Measurements from ENCODE around the gene PDF.
"Not testable (repeated sequence)": the region's sequence is repeated elsewhere in the genome, so short reads cannot be mapped to it uniquely, and the experiment has no call there.

PDF gene, protein sequence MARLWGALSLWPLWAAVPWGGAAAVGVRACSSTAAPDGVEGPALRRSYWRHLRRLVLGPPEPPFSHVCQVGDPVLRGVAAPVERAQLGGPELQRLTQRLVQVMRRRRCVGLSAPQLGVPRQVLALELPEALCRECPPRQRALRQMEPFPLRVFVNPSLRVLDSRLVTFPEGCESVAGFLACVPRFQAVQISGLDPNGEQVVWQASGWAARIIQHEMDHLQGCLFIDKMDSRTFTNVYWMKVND

DNA sequence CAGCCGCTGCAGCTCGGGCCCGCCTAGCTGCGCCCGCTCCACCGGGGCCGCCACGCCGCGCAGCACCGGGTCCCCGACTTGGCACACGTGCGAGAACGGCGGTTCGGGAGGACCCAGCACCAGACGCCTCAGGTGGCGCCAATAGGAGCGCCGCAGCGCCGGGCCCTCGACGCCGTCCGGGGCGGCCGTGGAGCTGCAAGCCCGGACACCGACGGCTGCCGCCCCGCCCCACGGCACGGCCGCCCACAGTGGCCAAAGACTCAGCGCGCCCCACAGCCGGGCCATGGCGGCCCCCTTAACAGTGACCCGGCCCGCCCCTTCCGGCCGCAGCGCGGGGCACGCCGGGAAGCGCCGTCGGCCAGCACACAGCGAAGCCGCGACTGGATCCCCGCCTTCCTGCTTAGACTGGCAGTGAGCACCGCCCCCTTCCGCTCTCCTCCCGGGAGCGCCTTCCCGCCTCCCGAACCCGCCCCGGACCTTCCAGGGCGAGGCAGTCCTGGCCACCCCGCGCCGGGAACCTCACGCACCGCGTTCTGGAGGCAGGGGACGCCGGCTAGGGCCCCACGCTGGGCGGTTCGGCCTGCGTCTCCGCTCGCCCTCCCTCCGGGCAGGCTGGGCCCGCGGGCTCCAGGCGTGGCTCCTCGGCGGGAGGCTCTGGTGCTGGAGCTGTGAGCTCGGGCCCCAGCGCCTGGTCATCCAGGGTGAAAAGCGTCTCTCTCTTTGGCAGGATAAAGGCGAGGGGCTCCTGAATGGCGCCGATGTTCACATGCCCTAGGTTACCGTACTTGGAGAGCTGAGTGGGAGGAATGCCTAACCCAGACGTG lies at the start of gene PDF:
PDF (minus strand) TSS at position 303 of the 824 bp plus-strand sequence; CDS start at position 285, 18 bp downstream.
- peak; percentile 69 to 79 for DNase-seq (ENCODE audit: low read depth in 1 of 2, low spot score in 1 of 2)

GRCh38 chr16:69378760-69379159 lies 48.4 kb upstream of the PDF start:
- no peak for DNase-seq (ENCODE audit: low read depth in 1 of 2, low spot score in 1 of 2)

- no peak for DNase-seq (ENCODE audit: low read depth in 1 of 2, low spot score in 1 of 2)
These were observed 47.6 kb upstream of the PDF start for GRCh38 chr16:69378036-69378435.

DNA sequence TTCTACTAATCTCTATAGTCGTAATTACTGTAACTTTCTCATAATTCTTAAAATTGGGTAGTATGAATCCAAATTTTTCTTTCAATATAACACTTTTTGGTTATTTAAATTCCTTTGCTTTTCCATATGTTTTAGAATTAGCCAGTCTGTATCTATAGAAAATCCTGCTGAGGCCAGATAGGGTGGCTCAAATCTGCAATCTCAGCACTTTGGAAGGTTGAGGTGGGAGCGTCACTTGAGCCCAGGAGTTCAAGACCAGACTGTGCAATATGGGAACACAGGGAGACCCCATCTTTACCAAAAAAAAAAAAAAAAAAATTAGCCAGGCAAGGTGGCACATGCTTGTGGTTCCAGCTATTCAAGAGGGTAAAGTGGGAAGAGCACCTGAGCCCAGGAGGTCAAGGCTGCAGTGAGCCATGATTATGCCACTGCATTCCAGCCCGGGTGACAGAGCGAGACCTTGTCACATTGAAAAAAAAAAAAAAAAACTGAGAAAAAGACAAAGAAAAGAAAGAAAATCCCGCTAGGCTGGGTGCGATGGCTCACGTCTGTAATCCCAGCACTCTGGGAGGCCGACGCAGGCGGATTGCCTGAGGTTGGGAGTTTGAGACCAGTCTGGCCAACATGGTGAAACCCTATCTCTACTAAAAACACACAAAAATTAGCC lies 46.1 kb upstream of the PDF start:
- DNase-seq (ENCODE audit: low read depth in 1 of 2, low spot score in 1 of 2) = no peak

DNA sequence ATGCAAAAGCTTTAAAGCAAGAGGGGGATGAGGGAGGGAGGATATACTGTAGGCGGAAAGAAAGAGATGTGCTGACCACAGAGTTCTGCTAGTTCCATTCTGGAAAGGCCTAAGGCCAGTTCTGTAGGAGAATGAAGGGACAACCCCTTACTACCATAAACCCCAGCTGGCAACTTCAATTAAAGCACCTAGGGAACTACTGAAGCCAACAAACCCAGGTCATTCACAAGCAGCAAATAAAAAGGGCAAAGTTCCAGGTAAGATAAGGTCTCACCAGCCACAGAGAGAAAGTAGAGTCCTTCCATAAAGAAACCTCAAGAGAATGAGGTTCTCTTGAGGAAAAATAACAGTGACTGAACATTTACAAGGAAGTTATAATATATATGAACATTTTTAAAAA lies 42.6 kb upstream of the PDF start:
- DNase-seq (ENCODE audit: low read depth in 1 of 2, low spot score in 1 of 2) = no peak

- no peak for DNase-seq (ENCODE audit: low read depth in 1 of 2, low spot score in 1 of 2)
These were observed 41.2 kb upstream of the PDF start for GRCh38 chr16:69371564-69371963.

GRCh38 chr16:69368866-69369265 lies 38.5 kb upstream of the PDF start:
- no peak for DNase-seq (ENCODE audit: low read depth in 1 of 2, low spot score in 1 of 2)

DNA sequence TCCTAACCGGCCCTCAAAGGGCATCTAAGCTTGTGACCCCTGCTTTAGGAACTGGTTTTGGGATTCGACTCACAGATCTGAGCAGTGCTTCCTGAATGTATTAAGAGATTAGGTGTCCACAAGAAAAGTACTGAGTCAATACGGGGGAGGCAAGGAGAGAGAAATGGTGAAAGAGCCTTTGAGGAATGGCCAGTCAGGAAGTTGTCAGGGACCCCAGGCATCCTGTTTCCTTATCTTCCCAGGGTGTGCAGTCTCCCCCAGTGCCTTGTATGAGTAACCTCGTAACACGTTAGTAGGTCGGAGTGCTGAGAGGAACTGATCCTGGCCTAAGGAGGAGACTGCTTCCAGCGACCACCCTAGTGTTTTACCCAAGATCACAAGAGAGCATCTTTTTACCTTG lies 37.6 kb upstream of the PDF start:
- no peak for DNase-seq (ENCODE audit: low read depth in 1 of 2, low spot score in 1 of 2)

- DNase-seq (ENCODE audit: low read depth in 1 of 2, low spot score in 1 of 2) = no peak
These were observed 36.0 kb upstream of the PDF start for GRCh38 chr16:69366431-69366830.

DNA sequence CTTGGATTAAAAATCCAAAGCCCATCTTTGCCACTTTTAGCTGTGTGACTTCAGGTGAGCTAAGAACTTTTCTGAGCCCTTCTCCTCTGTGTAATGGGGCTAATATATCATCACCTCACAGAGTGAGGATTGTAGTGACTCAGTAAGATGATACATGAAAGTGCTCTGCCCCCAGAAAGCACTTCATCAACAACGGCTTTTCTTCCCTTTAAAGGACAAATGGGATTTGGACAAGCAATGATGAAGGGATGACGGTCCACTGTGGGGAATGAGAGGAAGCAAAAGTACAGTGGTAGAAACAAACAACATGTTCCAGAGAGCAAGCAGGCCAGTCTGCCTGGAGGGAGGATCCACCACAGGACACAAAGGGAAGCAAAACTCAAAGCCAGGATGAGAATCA lies 35.5 kb upstream of the PDF start:
- no peak for DNase-seq (ENCODE audit: low read depth in 1 of 2, low spot score in 1 of 2)

GRCh38 chr16:69364088-69364487 lies 33.7 kb upstream of the PDF start:
- no peak for DNase-seq (ENCODE audit: low read depth in 1 of 2, low spot score in 1 of 2)

DNA sequence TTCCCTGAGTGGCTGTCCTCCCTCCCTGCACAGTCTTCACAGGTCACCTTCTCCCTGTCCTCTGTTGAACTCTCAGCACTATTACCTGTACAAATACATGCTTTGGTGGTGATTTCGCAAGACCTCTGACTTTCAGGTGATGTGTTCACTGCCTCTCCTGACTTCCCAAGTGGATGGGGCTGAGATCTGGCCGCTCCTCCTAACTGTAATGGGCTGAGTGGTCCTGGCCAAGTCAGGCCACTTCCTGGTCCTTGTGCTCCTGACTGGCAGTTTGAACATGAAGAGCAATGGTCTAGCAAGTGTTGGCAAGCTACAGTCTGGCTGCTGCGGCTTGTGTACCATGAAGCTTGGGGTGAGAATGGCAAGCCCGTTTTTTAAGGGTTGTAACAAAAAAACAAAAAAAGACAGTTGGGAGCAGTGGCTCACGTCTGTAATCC lies 32.9 kb upstream of the PDF start:
- no peak for DNase-seq (ENCODE audit: low read depth in 1 of 2, low spot score in 1 of 2)

GRCh38 chr16:69360070-69360469 lies 29.7 kb upstream of the PDF start:
- not testable (repeated sequence) for DNase-seq (ENCODE audit: low read depth in 1 of 2, low spot score in 1 of 2)

DNA sequence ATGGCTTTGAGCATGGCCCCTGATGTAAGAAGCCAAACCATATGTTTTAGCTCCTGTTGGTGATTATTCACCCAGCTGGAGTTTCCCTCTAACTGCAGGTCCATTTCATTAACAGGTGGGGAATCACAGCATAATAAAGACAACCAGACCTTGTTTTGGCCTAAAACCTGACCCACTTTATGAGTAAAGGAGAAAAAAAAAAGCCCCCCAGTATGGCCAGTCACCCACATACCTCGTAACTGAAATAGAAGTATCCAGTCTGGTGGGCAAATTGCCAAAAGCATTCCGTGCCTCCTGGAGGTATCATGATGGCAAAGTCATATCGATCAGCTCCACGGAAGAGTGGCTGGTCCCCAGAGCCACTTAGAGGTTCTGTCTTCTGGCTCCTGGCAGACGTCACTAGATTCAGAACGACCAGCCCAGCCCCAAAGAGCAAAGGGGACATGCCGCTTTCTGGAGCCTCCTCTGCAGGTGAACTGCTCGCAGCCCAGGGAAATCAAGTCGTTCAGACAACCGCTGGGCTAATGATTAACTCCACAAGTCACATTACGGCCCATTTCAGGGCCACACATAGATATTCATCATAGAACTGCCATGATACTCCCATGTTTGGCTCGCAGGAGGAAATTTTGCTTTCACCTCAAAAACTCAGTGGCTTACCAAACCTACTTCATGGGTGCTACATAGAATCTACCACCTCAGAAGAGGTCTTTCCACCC lies 21.1 kb upstream of the PDF start, which contains the start of gene TMED6:
TMED6 (minus strand) TSS at position 478 of the 719 bp plus-strand sequence; CDS start at position 445, 33 bp downstream.
- no peak for DNase-seq (ENCODE audit: low read depth in 1 of 2, low spot score in 1 of 2)

- DNase-seq (ENCODE audit: low read depth in 1 of 2, low spot score in 1 of 2) = no peak
These were observed 20.2 kb upstream of the PDF start for GRCh38 chr16:69350536-69351133.

- DNase-seq (ENCODE audit: low read depth in 1 of 2, low spot score in 1 of 2) = no peak
These were observed 19.1 kb upstream of the PDF start for GRCh38 chr16:69349536-69349935.

- no peak for DNase-seq (ENCODE audit: low read depth in 1 of 2, low spot score in 1 of 2)
These were observed 17.8 kb upstream of the PDF start for GRCh38 chr16:69348222-69348621.

- DNase-seq (ENCODE audit: low read depth in 1 of 2, low spot score in 1 of 2) = no peak
These were observed 16.3 kb upstream of the PDF start for GRCh38 chr16:69346683-69347082.

DNA sequence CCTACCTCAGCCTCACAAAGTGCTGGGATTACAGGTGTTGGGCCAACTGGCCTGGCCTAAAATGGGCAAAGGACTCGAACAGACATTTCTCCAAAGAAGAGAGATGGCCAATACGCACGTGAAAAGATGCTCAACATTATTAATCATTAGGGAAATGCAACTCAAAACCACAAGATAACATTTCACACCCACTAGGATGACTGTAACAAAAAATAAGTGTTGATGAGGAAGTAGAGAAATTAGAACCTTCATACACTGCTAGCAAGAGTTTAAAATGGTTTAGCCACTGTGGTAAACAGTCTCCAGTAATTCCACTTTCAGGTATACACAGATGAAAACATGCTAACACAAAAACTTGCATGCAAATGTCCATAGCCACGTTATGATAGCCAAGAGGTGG lies 15.5 kb upstream of the PDF start:
- DNase-seq (ENCODE audit: low read depth in 1 of 2, low spot score in 1 of 2) = no peak

- no peak for DNase-seq (ENCODE audit: low read depth in 1 of 2, low spot score in 1 of 2)
These were observed 13.8 kb upstream of the PDF start for GRCh38 chr16:69344171-69344570.

GRCh38 chr16:69340095-69340644 lies 9.8 kb upstream of the PDF start:
- DNase-seq (ENCODE audit: low read depth in 1 of 2, low spot score in 1 of 2) = no peak

Measured in stimulated activated CD4-positive, alpha-beta T cell treated with anti-CD3 and anti-CD28 coated beads, Interleukin-15, amount 100 ng/mL, for 1 hour (primary cell).